Right ventricle myocardium inferior (tissue), 1 donor: ENCODE data around the gene REXO1. TPM values are rescaled to one million over a fixed set of nuclear protein-coding genes. Genes with fewer than 3 reads are reported as not detected.

Experiments
- ATAC-seq: fragments of 200-7000 bp; cut with Tn5 transposase; one replicate; pipeline ENCODE4 v1.9.1; 2020; ENCODE audit warnings: mild to moderate bottlenecking, moderate library complexity
- DNase-seq: peaks from one replicate; pipeline ENCODE4 v3.0.0; 2021; ENCODE audit errors: missing footprints
- intact Hi-C: fragments of 100-400 bp; cut with DNase I; formaldehyde crosslinking; loops from one replicate; pipeline ENCODE4 v1.11.0; 2022
- total RNA-seq: library from RNA; stranded (reverse); fragmentation: NEBNext Ultra II Directional; extraction: Animal tissue kit (Norgen Biotek cat#: 25700); gene quantifications from one replicate; pipeline ENCODE4 v1.2.1, GENCODE V29; 2021
- donor health status: DM: no; HTN: yes; CAD: no; lungs with severe emphysema.

Gene REXO1
- total RNA-seq, 1 donor from 2014 or later = 17.8 TPM

DNA sequence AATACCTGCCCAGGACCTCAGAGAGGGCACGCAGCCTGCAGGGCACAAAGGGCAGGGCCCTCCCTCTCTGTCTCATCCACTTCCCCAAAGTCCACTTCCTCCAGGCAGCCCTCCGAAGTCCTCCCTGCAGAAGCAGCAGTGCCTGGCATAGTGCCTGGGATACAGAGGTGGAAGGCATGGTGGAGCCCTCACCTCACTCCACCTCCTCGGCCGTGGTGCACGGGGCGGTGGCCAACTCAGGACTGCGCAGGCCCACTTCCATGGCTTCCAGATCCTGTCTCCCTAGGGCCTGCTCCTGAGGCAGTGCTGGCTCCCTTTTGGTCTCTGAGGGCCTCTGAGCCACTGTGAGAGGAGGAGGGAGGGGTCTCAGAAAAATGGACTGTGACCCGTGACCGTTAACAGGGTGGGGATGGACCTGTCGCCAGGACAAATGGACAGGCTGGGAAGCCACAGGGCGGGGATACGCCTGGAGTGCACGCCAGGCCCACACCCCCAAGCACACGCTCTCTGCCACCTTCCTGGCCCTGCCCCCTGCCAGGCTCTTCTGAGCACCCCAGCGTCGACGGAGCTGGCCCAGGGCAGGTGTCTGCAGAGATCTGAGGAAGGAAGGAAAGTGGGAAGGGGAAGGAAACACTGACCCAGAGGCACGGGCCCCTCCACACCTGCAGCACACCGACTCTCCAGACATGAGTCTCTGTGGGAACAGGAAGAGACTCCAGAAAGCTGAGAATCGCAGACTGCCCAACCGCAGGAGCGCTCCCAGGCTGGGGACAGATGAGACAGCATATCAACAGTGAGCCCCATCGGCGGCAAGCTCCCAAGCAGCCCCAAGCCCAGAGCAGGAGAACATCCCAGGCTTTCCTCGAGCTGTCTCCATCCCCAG, 8.4 kb downstream of the REXO1 start:
- DNase-seq (no peak), ATAC-seq (no peak)
- intact Hi-C loops = no loop called here

DNA sequence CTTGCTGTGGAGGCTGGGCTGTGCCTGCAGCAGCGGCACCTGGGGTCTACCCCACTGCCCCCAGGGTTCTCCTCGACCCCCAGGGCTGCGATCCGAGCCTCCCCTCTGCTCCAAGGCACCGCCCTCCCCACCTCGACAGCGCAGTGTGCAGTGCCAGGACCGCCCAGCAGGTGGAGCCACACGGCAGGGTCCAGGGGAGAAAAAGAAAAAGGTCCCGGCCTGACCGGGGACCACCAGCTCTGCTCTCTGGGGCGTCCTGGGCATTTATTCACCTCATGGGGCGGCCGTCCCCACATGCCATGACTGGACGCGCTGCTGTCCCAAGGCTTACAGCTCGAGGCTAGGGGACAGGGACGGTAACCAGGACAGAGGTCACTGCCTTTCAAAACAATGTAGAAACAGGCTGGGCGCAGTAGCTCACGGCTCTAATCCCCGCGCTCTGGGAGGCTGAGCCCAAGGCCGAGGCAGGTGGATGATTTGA, 10.6 kb downstream of the REXO1 start:
- intact Hi-C loops = no loop called here
- ATAC-seq (no peak), DNase-seq (no peak)

DNA sequence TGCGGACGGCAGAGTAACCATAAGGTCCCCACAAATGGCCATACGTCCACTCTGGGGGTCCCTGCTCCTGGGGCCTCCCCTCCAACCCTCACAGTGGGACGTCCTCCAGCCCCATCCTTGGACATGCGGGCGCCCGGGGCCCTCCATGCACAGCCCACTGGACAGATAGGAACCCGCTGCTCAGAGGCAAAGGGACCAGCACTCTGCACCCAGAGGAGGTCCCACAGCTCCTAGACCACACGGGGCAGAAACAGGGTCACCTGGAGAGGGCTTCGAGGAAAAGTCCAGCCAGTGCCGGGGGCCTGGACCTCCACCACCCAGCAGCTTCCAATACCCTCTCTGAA, 11.1 kb downstream of the REXO1 start:
- ATAC-seq (no peak), DNase-seq (no peak)
- intact Hi-C loops = no loop called here

DNA sequence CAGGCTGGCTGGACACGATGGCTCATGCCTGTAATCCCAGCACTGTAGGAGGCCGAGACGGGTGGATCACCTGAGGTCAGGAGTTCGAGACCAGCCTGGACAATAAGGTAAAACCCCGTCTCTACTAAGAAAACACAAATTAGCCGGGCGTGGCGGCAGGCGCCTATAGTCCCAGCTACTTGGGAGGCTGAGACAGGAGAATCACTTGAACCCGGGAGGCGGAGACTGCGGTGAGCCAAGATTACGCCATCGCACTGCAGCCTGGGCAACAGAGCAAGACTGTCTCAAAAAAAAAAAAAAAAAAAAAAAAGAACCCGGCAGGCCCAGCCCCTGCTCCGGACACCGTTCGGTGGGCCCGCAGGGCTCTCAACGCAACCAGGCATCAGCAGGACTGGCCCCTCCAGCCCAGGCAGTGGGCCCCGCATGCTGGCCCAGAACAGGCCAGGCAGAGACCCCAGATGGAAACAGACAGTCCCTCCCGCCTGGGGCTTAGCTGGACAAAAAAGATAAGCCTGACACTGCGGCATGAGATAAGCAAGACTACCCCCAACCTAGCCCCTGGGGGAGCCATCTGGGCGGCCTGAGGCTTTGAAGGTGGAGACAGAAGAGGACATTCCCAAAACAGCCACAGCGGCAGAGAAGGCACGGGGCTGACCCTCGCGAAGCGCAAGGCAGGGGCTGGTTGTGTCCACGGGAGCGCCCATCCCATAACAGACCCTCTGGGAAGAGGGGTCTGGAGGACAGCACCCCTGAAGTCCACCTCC, 11.6 kb downstream of the REXO1 start:
- no peak for DNase-seq
- ATAC-seq = no peak
- intact Hi-C loops = no loop called here

DNA sequence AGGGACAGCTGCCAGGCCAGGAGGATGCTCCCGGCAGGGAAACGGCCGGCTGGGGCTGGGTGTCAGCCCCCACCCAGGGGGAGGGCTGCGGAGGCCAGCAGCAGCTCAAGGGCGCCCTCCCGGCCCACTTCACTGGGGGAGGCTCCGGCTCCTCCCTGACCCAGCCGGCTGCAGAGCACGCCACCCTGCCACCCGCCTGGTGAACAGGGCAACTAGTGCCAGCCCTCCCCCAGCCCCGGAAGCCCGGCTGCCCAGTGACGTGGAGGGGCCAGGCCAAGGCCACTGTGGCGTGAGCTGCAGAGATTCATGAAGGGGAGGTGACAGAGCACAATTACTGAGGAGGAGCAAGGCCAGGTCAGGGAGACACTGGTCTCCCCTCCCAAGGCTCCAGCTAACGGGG, 14.7 kb downstream of the REXO1 start:
- intact Hi-C loops = no loop called here
- no peak for DNase-seq
- no peak for ATAC-seq

DNA sequence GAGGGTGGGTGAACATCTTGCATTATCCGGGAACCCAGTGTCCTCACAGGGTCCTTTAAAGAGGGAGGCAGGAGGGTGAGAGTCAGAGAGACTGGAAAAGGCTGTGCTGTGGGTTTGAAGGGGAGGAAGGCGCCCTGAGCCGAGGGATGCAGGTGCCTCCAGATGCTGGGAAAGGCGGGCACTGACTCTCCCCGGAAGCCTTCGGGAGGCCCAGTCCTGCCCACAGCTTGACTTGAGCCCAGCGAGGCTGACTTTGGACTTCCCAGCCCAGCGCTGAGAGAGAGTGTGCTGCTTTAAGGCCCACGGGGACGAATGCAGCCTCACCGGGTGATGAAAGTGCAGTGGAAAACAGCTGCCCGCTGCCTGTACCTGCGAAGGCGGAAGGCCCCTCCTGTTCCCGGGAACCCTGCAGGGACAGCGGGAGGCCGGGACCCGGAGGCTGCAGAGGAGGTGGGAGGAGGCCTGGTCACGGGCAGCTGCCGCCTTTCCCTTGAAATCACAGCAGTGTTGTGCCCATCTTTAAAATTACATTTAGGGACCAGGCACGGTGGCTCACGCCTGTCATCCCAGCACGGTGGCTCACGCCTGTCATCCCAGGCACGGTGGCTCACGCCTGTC, 16.1 kb downstream of the REXO1 start:
- ATAC-seq = no peak
- intact Hi-C loops = no loop called here

DNA sequence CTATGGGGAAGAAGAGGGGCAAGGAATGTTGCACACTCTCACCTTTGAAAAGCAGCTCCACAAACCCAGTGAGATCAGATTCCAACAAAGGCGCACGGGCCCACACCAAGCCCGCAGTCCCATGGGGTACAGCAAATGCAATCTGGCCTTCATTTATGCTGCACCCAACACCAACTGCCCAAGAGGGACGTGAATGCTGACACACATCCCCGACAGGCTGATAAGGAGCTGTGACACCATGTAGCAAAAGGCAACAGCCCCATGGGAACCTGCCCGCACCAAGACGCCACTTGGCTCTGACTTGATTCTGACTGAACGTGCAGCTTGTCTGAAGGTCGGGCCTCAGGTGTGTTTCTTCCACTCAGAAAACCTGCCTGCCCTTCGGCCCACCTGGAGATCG, 17.3 kb downstream of the REXO1 start:
- intact Hi-C loops = no loop called here
- no peak for ATAC-seq
- DNase-seq = no peak

More for the DNA sequence above, 16.1 kb downstream of the REXO1 start:
- DNase-seq = no peak

DNA sequence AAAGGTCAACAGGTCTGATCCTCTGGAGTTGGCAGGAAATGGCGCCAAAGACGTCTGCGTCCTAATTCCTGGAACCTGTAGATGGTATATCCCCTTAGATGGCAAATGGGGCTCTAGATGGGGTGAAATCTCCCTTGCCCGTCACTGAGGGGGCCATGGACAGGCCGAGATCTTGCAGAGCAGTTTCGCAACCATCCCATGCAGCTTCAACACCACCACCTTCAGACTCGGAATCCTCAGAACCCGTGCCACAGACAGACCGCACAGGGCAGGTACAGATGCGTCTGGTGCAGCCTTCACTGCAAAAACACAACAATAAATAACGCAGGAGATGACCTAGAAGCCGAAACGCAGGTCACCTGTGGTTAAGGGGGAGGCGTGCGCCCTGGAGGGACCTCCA, 17.7 kb downstream of the REXO1 start:
- DNase-seq = no peak
- intact Hi-C loops = no loop called here
- no peak for ATAC-seq

DNA sequence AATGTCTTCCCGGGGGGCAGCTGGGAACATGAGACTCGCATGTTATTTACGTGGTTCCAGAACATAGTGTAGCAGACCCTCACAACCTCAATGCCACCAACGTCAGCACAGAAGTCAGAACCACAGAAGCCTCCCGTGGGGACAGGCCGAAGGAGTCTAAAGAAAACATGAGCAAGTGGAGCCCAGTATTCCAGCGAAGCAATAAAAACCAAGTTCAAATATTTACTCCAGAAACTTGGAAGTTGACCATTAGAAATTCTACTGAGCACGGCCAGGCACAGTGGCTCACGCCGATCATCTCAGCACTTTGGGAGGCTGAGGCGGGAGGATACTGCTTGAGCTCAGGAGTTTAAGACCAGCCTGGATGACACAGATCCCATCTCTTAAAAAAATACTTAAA, 18.3 kb downstream of the REXO1 start:
- DNase-seq (no peak), ATAC-seq (no peak)
- intact Hi-C loops = no loop called here

DNA sequence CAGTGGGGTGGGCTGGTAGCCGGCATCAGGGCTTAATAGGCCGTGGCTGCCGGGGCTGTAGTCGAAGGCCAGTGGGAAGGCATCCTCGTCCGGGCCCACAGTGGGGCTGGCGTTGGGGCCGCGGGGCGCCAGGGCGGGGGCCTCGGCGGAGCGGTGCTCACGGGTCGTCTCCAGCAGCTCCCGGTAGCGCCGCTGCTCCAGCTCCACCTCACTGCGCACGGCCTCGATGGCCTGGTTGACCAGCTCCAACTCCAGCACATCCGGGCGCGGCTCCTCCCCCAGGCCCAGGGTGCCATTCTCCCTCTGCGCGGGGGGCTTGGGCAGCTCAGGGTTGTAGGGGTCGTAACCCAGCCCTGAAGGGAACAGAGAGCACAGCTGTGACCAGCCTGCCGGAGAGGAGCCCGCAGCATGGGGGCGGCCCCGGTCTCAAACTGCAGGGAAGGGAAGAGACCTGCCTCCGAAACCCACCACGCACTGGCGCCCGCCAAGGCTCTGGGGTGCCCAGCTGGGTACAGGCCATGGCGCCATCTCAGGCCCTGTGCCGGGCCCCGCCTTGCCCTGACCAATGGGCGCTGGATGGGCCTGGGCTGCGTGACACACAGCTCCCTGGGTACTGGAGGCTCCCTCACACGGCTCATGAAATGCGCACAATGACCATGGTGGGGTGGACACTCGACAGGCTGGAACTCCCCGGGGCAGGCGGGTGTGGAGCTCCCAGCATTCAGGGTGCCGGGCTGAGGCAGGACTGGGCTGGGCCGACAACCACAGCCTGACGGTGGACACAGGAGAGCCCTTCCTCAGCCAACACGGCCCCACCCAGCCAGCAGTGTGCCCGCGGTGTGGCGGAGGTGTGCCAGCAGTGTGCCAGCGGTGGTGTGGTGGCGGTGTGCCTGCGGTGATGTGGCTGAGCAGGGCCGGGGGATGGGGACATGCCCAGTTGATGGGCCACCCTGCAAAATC, 19.7 kb downstream of the REXO1 start:
- ATAC-seq = peak; percentile 3
- no peak for DNase-seq
- intact Hi-C loops = no loop called here

DNA sequence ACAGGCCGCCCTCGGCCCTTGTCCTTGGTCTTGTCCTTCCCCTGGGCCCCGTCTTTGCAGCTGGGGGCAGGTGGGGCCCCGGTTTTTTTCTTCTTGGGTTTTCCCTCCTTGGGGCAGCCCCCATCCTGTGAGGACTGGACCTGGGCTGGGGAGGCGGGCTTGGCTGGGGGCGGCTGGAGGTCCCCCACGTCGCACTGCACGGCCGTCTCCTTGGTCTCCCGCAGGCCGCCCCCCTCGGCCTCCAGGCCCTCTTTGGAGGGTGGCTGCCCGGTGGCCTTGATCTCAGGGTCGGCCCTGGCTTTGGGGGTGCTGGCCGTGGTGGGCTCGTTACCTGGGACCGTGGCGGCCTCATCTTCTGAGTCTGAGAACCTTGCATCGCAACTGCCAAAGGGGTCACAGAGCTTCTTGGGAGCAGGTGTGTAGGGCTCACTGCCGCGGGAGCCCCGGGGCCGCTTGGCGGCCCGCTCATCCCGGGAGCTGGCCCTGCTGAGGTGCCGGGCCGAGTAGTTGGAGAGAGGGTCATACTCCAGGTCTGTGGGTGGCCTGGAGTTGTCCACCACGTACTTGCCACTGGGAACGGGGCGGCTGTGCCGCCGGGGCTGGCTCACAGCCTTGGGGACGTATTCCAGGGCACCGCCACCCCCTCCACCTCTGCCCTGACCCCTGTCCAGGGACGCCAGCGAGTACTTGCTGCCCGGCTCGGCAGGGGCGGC, 20.6 kb downstream of the REXO1 start:
- ATAC-seq = no peak
- DNase-seq = no peak
- intact Hi-C loops = loop anchor here (2.0 kb wide), 1 partner anchor 39 kb away; no protein-coding TSS in a partner anchor

DNA sequence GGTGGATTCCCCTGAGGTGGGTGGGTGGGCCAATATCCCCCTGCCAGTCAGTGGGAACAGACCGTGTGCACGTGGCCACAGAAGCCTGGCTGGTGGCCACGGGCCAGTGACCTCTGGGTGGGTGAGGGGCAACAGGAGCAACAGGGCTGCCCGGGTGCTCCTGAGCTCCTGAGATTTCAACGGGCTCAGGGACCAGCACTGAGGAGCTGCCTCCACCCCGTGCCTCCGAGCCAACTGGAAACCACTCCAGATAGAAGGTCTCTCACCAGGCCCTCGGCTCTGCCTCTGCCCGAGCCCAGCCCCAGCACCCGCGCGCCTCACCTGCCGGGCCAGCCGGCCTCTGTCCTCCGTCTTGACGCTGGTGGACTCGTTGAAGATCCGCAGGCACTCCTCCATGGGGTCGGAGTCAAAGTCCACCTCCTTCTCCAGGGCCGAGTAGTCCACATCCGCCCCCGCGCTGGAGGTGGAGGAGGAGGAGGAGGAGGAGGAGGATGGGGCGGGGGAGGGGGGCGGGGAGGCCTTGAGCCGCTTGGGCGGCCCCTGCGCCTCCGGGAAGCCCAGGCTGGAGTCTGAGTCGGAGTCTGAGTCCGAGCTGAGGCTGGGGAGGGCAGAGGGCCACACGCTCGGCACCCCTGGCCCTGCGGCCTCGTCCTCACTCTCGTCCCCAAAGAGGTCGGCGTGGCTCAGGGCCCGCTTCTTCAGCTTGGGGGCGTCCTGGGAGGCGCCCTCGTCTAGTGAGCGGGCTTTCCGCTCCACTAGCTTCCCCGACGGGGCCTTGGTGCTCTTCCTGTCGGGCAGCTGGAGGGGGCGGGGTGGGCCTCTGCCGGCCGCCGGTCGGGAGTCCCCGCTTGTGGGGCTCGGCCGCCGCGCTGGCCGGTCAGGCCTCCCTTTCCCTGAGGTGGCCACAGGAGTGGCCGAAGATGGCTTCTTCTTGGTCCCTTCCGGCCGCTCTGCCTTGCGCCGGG, 21.4 kb downstream of the REXO1 start:
- intact Hi-C loops = loop anchor here (2.0 kb wide), 1 partner anchor 38 kb away; no protein-coding TSS in a partner anchor
- no peak for ATAC-seq

DNA sequence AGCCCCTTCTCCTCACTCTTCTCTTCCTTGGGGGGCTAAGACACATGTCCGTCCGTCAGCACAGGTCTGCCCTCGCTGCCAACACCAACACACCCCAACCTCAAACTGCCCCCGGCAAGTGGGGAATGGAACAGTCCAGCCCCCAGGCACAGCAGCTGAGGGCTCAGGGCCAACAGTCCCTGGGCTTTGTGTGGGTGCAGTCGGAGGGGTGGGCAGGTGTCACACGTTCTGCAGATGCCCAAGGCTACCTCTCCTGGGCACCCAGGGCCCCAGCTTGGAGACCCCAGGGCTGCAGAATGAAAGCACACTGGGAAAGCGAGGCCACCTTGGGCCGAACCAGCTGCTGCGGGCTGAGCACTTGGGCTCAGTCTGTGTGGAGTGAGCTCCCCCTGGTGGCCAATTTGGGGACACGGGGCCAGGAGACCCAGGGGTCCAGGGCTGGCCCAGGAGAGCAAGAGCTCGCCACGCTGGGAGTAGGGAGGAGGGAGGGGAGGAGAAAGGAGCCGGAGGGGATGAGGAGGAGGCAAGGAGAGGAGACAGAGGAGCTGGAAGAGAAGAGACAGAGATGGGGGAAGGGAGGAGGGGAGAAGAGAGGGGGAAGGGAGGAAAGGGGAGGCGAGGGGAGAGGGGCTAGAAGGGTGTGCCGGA, 22.2 kb downstream of the REXO1 start:
- DNase-seq = peak; percentile 85
- intact Hi-C loops = loop anchor here (2.0 kb wide), 1 partner anchor 37 kb away; no protein-coding TSS in a partner anchor
- peak; percentile 64 for ATAC-seq

More for the DNA sequence above, 21.4 kb downstream of the REXO1 start:
- DNase-seq = no peak

DNA sequence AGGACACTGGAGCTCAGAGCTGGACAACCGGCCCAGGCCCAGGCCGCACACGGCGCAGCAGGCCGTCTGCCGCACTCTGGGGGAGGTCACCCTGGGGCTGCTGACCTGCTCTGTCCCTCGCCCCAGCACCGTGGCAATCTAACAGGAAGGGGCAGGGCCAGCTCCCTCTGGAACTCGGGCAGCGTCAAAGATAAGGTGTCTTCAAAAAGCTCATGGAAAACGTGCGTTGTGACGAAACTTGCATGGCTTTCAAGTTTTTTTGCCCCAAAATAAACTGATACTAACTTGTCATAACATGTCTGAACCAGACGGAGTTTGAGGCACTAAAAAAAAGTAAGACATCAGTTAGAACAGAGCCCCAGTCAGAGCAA, 24.0 kb downstream of the REXO1 start:
- DNase-seq = no peak
- ATAC-seq = no peak
- intact Hi-C loops = no loop called here

DNA sequence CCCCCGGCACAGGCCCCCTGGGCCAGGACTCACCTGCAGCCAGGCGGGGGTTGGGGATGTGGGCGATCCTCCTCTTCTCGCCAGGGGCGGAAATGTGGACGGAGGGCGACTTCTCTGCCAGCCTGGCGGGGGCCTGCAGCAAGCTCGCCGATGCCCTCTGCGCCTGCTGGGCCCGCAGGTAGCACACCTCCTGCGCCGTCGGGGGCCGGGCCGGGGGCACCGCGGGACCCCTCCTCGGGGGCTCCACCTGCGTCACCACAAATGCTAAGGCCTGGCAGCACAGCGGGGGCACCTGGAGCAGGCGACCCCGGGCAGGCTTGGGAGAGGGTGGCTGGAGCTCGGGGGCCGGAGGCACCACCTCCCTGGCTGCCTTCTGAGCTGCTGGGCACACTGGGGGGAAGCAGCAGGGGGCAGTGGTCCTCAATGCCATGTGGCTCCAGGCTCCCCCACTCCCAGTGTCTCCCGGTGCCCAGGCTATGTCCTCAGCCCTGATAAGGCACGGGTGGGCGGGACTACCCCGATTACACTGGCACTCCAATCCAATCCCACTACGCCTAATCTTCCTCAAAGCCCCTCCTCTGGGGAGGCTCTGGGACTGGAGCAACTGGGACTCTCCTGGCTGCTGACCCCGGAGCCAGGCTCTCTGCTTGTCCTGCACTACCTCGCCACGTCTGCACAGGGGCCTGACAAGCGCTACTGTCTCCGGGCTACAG, 24.6 kb downstream of the REXO1 start:
- intact Hi-C loops = no loop called here
- no peak for ATAC-seq
- no peak for DNase-seq

DNA sequence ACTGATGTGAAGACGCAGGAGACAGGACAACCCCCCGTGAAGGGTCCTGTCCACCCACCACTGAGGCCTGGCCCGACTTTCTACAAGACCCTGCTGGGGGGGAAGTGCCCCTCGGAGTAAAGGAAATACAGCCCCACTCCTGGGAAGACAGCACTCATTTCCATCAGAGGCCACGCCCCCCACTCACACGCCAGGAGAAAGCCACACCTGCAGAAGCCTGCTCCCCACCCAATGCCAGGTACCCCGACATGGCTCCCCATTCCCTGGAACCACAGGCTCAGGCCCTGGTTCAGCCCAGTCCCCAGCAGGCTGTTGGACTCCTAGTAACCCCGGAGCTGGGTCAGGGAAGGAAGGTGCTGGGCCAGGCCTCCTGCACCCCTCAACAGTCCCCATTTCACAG, 25.3 kb downstream of the REXO1 start:
- ATAC-seq (no peak), DNase-seq (no peak)
- intact Hi-C loops = no loop called here
